HG03135 (cell line): ENCODE measurements around the gene EYS.

Source experiments
- ATAC-seq: cut with Tn5 transposase; IDR thresholded peaks from one replicate; pipeline ENCODE4 v1.9.1; 2021; ENCODE audit warnings: mild to moderate bottlenecking, moderate library complexity; ENCODE audit not compliant: unreplicated experiment

The EYS gene

DNA sequence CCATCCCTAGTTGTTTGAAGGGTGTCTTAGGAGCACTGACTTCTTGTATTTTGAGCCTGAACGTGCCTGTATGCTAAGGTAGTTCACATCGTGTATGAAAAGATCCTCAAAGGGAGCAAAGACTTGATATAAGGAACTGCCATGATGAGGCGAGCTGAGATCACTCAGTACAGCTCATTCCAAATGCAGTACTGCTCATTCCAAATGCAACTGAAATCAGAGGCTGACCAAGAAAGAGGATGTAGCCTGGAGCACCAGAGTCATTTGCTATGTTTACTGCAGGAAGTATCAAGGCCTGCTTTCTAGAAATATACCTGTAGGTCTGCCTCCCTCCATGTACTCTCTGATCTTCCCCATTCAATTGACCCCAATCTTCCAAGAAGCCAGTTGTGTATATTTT, 832.2 kb downstream of the EYS start:
- no peak for ATAC-seq

DNA sequence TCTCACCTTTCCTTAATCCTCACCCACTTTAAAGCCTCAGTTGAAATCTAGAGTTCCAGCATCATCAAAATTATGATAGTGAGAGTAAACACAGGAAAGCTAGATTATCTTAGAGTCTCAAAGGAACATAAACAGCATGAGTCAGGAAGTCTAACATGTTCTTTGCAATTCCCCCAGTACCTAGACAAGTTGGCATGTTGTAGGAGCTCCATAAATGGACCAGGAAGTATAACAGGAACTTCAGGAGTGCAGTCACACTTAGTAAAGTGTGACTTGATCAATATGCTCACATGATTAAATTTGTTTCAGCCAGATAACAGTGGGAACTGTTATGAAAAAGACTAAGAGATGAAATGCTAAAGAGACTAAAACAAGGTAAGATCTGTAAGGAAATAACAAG, 834.4 kb downstream of the EYS start:
- no peak for ATAC-seq

DNA sequence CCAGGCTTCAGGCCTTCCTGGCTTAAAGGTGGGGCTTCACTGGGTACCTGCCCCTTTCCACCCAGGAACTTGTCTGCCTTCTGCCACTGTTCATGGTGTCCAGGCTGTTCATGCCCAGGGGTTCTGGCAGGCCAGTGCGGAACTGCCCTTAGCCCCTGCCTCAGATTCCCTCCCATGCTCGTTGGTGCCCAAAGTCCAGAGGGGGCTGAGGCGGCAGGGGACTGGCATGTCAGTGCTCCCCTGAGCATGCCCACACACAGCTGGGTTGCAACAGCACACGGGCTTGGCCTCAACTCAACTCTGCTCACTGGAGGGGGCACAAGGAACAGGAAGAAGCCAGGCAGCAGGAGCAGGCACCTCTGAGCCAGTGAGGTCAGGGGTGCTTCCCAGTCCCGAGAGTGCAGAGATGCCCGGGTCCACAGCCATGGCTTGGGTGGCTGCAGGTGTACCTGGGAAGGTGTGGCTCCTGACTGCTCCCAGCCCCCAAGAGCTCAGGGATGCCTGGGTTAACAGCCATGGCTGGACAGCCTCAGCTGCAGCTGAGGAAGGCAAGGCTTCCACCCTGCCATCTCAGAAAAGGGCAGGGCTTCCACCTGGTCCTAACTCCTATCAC, 845.9 kb downstream of the EYS start:
- ATAC-seq: no peak

DNA sequence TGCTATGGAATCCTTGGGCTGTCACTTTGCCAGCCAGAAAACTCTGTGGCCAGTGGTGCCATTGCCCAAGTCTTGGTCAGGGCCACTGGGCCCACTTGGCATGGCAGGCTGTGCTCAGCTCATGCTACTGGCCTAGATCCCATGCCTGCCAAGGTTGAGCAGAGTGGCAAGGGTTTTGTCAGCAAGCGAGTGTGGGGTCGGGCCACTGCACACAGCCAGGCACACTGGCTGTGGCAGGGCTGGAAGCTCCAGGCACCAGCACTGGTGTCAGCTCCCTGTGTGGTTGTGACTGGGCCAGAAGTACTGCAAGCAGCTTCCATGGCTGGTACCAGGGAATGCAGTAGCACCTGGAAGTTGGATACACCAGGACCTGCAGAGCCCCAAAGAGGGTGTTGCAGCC, 846.8 kb downstream of the EYS start:
- ATAC-seq: no peak

DNA sequence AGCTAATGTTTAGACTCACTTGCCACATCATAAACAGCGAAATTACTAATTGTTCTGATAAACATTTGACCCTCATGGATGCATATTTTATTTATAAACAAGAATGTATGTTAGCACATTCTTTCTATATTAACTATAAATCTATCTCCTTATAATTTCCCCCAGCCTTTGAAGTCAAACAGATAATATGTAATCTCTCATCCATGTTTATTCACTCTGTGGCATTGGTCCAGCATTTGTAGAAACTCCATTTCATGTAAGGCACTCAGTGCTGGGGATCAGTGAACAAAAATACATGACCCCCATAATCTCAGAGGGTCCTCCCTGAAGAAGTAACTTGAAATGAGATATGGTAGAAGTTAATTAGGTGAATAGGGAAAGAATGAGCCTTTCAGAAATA, 856.9 kb downstream of the EYS start:
- ATAC-seq: no peak

DNA sequence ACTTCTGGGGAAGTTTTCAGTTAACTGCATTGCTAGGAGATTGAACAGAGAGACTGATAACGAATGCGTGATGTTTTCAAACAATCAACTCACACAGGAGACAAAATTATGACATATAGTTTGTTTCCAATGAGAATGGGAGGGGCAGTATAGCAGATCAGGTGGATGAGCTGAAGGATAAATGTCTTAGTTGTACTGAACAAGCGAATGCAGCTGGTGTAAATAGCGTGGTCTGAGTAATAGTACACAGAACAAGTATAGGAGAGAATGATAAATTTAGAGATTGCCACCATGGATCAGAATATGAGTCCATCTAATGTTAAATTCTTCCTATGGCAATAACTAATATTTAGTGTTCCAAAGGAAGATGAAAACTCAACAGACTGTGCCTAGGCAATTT, 858.6 kb downstream of the EYS start:
- ATAC-seq: no peak

GRCh38 chr6:64847396-64847795, 859.6 kb downstream of the EYS start:
- ATAC-seq: no peak

- no peak for ATAC-seq
Measured at GRCh38 chr6:64838726-64839125, 868.3 kb downstream of the EYS start.

GRCh38 chr6:64831680-64832079, 875.3 kb downstream of the EYS start:
- ATAC-seq: no peak

DNA sequence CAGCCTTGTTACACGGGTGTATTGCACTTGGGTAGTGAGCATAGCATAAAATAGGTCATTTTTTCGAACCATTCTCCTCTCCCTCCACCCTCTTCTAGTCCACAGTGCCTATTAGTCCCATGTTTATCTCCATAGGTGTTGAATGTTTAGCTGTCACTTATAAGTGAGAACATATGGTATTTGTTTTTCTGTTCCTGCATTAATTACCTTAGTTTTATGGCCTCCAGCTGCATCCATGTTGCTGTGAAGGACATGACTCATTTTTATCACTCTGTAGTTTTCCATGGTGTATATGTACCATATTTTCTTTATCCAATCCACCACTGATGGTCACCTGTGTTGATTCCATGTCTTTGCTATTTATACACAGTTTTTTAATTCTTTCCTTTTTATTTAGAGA, 889.5 kb downstream of the EYS start:
- no peak for ATAC-seq

DNA sequence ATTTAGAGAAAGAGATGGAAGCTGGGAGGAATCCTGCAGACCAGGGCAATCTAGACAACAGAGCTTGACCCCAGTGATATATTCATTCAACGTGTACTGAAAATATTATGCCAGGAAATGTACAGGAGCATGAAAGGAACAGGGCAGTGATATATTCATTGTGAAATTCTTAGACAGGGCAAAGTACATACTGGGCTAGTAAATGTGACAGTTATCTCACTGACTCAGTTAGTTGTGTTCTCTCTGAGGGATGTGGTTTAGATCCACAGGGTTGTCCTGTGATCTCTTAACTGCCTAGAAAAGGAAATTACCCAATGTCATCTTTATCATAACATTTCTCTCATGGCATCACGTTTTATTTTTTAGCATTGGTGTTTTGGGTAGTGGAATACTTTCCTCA, 891.3 kb downstream of the EYS start:
- ATAC-seq: no peak

- no peak for ATAC-seq
Measured at GRCh38 chr6:64812138-64812537, 894.9 kb downstream of the EYS start.

GRCh38 chr6:64811119-64811518, 895.9 kb downstream of the EYS start:
- ATAC-seq: no peak

DNA sequence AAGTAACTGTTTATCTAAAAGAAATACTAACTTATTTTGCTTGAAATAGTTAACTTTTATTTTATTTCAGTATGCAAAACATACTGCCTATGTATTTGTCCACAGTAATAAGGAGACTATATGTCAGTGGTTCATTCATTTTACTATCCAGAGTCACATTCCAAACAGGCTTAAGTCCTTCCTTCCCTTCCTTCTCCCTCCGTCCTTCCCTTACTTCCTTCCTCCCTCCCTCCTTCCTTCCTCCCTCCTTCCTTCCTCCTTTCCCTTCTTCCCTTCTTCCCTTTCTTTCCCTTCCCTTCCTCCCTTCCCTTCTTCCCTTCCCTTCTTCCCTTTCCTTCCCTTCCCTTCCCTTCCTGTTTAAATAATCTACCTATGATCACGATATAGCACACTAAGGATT, 899.2 kb downstream of the EYS start:
- ATAC-seq: no peak

- ATAC-seq: no peak
Measured at GRCh38 chr6:64803470-64804166, 903.4 kb downstream of the EYS start.

DNA sequence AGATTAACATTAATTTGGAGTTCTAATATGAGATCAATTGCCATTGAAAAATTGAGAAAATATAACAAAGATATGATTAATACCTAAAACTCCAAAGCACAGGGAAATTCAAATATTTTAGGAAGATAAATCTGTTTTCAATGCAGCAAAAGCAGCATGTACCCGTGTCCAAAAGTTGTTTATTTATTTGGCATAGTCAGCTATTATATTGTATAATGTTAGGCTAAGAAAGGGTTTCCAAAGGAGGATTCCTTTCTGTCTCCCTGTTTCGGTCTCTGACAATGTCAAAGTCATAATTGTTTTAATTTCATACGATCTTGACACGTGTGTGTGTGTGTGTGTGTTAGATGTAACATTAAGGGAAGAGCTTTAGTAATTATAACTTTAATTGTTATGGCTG, 914.5 kb downstream of the EYS start:
- no peak for ATAC-seq

GRCh38 chr6:64789476-64789875, 917.5 kb downstream of the EYS start:
- ATAC-seq: no peak

- ATAC-seq: no peak
Measured at GRCh38 chr6:64786736-64787135, 920.3 kb downstream of the EYS start.

DNA sequence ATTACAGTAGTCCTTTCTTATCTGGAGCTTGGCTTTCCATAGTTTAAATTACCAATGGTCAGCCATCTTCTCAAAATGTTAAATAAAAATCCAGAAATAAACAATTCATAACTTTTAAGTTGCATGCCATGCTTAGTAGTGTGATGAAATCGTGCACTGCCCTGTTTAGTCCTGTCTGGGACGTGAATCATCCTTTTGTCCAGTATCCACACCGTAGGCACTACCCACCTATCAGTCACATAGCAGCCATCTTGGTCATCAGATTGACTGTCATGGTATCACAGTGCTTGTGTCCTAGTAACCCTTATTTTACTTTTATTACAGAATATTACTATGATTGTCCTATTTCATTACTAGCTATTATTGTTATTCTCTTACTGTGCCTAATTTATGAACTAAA, 924.1 kb downstream of the EYS start:
- ATAC-seq: no peak

- ATAC-seq: no peak
Measured at GRCh38 chr6:64777941-64778785, 928.9 kb downstream of the EYS start.

GRCh38 chr6:64776359-64776758, 930.7 kb downstream of the EYS start:
- no peak for ATAC-seq

DNA sequence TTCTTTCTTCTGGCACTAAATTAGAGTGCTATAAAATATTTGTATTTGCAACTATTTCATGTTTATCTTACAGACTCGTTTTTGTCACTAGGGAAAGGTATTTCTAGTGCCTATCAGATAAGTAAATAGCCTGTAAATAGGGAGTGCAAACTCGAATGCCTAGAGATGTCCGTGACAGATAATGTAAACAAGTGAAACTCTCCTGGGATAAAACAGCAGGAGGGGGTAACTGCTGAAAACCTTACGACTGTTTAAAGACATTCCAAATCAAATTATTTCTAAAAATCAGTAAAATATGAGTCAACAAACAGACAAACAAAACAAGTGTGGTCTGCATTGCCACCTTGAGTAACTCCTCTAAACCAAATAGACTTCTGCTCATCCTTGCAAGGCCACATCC, 932.1 kb downstream of the EYS start:
- ATAC-seq: no peak
